UCSD-AML1 (cell line): ENCODE measurements around the gene DOCK2.

Source experiments
- DNase-seq: peaks from one replicate; lab custom pipeline; 2025; ENCODE audit not compliant: unreplicated experiment; lab: John Stamatoyannopoulos, UW

Gene DOCK2

DNA sequence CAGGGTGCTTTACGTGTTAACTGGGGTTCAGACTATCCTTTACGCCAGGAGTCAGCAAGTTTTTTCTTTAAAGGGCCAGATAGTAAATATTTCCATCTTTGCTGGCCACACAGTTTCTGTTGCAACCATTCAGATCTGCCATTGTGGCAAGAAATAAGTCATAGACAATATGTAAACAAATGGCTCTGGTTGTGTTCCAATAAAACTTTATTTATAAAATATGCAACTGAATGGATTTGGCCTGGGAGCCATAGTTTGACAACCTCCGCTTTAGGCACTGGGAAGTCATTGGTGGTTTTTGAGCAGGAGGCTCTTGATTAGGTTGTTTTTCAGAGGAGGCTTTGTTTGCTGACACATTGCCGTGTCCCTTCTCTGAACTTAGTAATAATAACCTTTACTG lies 252.5 kb downstream of the DOCK2 start:
- DNase-seq: no peak

DNA sequence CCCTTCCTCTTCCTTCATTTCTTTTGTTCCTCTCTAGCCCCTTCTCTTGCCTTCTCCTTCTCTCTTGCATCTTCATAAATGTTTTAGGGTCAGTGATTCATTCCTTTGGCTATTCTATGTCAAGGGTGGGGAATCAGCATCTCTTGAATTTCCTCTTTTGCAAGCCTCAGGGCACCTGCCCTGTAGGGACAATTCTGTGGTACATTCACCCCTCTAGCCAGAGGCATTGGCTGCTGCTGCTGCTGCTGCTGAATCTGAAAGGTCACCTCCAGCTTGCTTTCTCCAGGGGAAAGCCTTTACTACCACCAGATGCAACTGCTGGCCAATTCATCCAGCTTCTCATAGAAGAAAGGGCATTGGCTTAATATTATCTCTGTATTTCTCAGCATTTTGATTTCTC lies 255.9 kb downstream of the DOCK2 start:
- DNase-seq: no peak

DNA sequence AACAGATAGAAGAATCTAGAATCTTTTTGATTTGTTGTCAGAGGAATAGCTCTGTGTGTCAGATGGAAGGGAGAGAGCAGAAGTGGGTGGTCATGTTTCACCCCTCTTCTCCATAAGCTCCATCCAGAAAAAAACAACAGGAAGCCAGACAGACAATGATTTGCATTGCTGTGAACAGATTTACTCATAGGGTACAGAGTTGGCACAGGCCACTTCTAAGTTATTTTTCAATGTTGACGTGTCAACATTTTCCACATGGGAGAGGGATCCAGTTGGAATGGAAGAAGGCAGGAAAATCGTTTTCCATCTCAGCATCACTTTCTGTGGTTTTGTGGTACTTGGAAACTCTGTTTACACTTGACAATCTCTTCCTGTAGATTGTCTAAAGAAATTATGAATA lies 256.5 kb downstream of the DOCK2 start:
- DNase-seq: no peak

DNA sequence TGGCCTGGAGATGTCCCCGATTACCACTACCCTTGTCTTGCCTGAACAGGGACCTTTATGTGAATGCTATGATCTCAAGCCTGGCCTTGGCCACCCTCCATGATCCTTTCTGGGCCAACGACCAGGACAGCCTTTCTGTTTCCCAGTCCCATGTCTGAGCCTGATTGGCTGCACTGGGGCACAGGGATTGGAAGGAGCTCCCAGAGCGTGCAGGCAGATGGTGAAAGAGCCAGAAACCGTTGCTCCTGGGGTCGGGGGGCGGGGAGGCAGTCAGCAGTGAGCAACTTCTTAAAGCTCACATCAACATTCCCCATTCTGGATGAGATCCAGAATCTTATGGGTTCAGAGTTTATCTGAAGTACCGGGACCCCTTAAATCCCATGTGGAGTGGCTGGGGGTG lies 258.9 kb downstream of the DOCK2 start:
- DNase-seq: no peak

- no peak for DNase-seq
Measured at GRCh38 chr5:169897481-169897880, 260.4 kb downstream of the DOCK2 start.

- DNase-seq: no peak
Measured at GRCh38 chr5:169901896-169902295, 264.8 kb downstream of the DOCK2 start.

DNA sequence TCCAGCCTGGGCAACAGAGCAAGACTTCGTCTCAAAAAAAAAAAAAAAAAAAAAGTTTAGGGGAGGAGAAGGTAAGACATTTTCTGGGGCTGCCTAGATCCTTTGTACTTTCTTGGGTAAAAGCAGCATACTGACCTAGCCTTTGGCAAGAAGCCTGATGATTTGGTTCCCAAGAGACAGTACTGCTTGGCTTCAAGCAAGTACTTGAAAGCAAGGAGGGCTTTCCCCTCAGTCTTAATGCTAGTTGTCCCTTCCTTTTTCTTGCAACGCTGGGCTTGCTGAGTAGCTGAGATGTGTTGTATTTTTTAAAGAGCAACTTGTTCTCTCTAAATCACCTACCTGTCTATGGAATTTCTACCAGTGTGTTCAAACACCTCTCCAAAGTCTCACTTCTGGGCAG lies 267.0 kb downstream of the DOCK2 start:
- DNase-seq: no peak

DNA sequence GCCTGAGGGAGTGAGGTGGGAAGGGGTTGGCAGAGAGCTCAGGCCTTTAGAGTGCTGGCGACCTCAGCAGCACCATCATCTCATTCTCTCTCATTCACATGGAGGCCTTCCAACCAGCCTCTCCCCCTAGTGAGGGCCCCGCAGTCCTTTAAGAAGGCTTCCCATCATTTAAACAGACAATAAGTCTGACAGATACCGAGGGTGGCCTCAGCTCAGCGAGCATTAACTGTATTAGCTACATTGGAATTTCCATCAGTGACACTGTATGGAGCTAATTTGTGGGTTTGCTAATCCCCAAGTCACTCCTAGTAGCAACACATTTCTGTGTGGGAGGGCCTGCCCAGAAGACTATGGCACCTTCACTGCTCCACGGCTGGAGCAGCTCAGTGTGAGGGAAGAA lies 267.4 kb downstream of the DOCK2 start:
- no peak for DNase-seq

GRCh38 chr5:169905017-169905416 lies 267.9 kb downstream of the DOCK2 start:
- no peak for DNase-seq

GRCh38 chr5:169906745-169907649 lies 269.9 kb downstream of the DOCK2 start:
- DNase-seq: no peak

GRCh38 chr5:169908864-169909263 lies 271.8 kb downstream of the DOCK2 start:
- no peak for DNase-seq

- no peak for DNase-seq
Measured at GRCh38 chr5:169909945-169910344, 272.9 kb downstream of the DOCK2 start.

DNA sequence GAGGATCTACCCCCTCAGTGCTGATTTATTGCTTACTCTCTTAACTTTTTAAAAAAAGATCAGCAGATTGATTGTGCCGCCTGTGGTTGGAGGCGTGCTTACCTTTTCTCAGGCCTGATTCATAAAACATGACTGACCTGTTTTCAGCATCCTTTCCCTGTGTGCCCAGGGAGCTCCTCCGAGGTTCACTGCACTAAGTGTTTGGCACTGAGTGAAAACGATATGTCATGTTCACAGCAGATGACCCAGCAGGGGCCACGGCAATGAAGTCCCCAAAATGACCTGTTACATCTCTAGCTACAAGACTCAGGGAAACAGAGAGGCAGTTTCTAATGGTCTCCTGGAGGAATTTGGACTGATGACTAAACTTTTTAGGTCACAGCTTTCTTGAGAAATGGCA lies 273.3 kb downstream of the DOCK2 start:
- no peak for DNase-seq

DNA sequence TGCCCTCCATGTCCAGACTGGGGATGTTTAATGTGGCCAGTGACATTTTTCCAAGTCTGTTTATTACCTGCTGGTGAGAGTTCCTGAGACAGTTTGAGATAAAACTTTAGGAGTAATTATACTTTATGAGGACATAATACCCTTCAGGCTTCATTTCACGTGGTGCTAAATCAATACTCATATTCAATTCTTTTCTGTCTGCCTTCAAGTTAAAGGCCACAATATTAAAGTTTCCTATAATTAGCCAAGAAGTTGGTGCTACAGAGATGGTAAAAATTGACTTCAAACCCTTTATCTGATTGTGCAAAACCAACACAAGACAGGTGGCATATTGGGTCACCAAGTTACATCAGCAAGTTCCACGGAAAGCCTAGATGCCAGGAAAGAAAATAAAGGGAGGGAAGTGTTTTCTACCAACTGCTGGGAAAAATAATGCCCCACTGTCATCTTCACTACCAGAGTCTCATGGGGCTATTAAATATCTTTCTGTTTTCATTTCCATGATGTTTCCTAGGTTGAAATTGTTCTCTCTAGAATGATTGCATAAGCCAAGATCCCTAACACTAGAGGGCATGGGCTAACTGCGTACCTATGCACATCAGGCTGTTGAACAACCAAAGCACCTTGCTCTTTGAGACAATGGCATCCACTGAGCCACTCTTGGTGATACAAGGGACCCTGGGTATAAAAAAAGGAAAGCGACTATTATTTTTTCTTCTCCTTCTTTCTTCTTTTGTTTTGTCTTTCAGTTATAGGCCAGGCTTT lies 274.6 kb downstream of the DOCK2 start:
- no peak for DNase-seq

GRCh38 chr5:169913479-169913878 lies 276.4 kb downstream of the DOCK2 start:
- DNase-seq: no peak

- no peak for DNase-seq
Measured at GRCh38 chr5:169914766-169915165, 277.7 kb downstream of the DOCK2 start.

DNA sequence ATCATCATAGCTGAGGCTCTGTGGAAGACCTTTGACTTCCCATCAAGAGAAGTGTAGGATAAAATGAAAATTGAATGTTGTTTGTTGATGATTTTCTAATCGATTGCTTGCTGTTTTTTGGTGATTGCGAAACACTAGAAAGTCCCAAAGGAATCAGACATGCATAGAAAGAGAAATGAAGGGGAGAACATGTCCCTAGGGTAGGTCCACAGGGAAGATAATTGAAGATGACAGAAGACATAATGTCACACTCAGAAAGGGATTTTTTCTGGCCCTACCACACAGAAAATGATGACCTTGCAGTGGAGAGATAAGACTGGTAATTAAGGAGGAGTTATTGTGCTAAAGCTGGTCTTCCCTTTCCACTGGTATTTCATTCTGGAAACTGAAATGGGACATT lies 280.4 kb downstream of the DOCK2 start:
- DNase-seq: no peak

DNA sequence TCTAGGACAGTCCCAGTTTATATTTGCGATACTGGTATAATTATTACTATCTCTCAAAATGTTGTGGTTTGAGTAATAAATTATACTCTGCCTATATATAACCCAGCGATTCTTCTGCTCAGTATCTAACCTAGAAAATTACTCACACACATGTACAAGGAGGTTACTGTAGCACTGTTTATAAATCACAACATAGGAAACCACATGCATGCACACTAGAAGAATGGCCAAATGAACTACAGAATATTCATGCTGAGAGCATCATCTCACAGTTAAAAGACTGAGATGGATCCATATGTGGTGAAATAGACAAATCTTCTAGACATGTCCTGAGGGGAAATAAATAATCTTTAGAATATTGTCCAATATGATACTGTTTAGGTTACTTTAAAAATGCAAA lies 281.2 kb downstream of the DOCK2 start:
- DNase-seq: no peak

DNA sequence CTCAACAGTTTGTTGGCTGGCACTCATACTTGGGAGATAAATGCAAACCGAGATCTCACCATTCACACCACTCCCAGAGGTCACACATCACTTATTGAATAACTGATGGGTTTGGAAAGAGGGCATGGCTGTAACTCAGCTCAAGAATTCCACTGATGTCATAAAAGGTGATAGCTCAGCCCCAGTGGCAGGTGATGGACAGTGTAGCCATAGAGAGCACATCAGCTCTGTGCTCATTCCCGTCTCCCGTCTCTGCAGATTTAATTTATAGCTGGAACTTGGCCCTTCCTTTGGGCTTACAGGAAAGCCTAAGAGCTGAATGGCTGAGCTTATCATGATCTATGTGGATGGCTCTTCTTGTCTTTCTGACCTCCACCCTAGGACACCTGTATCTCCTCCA lies 283.4 kb downstream of the DOCK2 start:
- no peak for DNase-seq

- DNase-seq: no peak
Measured at GRCh38 chr5:169921384-169921783, 284.3 kb downstream of the DOCK2 start.

DNA sequence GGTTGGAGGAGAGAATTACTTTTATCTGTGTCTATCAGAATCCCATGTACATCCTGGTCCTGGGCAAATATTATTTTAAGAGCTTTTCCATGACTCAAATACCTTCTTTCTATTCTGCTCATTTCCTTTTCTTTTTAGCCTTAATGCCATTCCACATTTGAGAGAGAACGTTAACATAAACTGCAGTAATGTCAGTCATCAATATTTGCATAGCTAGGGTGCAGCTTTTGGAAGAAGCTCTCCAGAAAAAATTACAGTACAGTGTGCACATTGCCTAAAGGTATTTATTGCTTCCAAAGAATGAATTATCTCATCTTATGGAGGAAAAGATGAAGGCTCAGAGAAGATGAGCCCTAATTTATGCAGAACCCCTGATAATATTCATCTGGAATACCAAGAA lies 284.9 kb downstream of the DOCK2 start:
- no peak for DNase-seq

DNA sequence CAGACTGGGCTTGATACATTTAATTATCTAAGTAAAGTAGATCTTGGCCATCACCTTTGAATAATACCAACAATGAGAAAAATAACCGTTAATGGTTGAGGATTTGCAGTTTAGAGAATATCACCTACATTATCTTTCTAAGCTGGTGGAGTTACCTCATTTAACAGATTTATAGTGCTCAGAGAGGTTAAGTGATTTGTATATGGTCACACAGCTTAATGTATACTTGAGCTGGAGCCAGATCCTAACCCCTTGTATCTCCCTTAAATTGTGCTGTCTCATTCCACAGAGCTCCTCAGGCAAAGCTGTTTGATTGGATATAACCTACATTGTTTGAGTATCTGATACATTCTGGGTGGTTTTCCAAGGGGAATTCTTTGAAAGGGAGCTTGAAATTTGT lies 285.4 kb downstream of the DOCK2 start:
- DNase-seq: no peak
